Parathyroid adenoma (tissue), 2 donors: ENCODE results near the gene GPR180.

Experiments used
- H2AFZ ChIP-seq: fragments of 300-600 bp; sonication (generic); one replicate; pipeline ENCODE4 v1.7.0; 2017; ENCODE audit warnings: antibody characterized with exemption, mild to moderate bottlenecking
- H3K27ac ChIP-seq: fragments of 300-600 bp; sonication (generic); one replicate; pipeline ENCODE4 v1.7.0; 2017
- H3K27me3 ChIP-seq: fragments of 300-600 bp; sonication (generic); one replicate; pipeline ENCODE4 v1.7.0; 2017; ENCODE audit warnings: low read length; ENCODE audit not compliant: control insufficient read depth, insufficient read depth
- H3K36me3 ChIP-seq: fragments of 300-600 bp; sonication (generic); one replicate; pipeline ENCODE4 v1.7.0; 2017; ENCODE audit warnings: low read length; ENCODE audit not compliant: control insufficient read depth, insufficient read depth
- H3K4me1 ChIP-seq: fragments of 300-600 bp; sonication (generic); one replicate; pipeline ENCODE4 v1.7.0; 2017; ENCODE audit warnings: control low read depth
- H3K4me2 ChIP-seq: fragments of 300-600 bp; sonication (generic); one replicate; pipeline ENCODE4 v1.7.0; 2017; ENCODE audit warnings: low read length
- H3K4me3 ChIP-seq: fragments of 300-600 bp; sonication (generic); one replicate; pipeline ENCODE4 v1.7.0; 2017; ENCODE audit warnings: low read depth, low read length
- H3K79me2 ChIP-seq: fragments of 300-600 bp; sonication (generic); one replicate; pipeline ENCODE4 v1.7.0; 2017; ENCODE audit warnings: control low read depth
- H3K9ac ChIP-seq: fragments of 300-600 bp; sonication (generic); one replicate; pipeline ENCODE4 v1.7.0; 2017; ENCODE audit warnings: mild to moderate bottlenecking
- H3K9me3 ChIP-seq: fragments of 300-600 bp; sonication (generic); one replicate; pipeline ENCODE4 v1.7.0; 2017; ENCODE audit warnings: low read length; ENCODE audit not compliant: control insufficient read depth
- TF ChIP-seq, protein P1 (sequence below): fragments of 300-600 bp; sonication (generic); IDR thresholded peaks from one replicate; pipeline ENCODE4 v1.7.0; 2017; ENCODE audit warnings: antibody characterized with exemption, mild to moderate bottlenecking
- donor health status: primary hyperparathyroidism.

GPR180 gene

DNA sequence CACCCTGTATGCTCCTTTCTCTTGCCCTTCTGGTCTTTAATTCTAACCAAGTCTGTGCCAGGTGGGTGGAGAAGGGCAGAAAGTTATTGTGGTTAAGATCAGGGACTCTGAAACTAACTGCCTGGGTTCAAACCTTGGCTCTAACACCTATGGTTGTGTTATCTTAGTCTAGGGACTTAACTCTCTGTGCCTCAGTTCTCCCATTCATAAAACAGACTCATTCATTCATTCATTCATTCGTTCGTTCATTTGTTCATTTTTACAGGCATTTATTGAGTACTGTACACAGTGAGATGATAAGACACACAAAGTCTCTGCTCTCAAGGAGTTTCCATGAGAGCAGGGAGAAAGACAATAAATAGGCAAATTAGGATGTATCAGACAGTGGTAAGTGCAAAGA is 80.6 kb downstream of the GPR180 start:
- Histone ChIP-seq H3K4me1 (no peaks in the 10 kb centered on the region), H3K27ac (no peak overlapping the region), H3K27me3 (no peaks in the 10 kb centered on the region), H2AFZ (no peak overlapping the region), H3K9ac (no peak overlapping the region), H3K4me2 (no peak overlapping the region), H3K36me3 (no peaks in the 10 kb centered on the region), H3K9me3 (no peaks in the 10 kb centered on the region), H3K79me2 (no peaks in the 10 kb centered on the region), H3K4me3 (no peak overlapping the region)
- TF ChIP-seq, protein P1, sequence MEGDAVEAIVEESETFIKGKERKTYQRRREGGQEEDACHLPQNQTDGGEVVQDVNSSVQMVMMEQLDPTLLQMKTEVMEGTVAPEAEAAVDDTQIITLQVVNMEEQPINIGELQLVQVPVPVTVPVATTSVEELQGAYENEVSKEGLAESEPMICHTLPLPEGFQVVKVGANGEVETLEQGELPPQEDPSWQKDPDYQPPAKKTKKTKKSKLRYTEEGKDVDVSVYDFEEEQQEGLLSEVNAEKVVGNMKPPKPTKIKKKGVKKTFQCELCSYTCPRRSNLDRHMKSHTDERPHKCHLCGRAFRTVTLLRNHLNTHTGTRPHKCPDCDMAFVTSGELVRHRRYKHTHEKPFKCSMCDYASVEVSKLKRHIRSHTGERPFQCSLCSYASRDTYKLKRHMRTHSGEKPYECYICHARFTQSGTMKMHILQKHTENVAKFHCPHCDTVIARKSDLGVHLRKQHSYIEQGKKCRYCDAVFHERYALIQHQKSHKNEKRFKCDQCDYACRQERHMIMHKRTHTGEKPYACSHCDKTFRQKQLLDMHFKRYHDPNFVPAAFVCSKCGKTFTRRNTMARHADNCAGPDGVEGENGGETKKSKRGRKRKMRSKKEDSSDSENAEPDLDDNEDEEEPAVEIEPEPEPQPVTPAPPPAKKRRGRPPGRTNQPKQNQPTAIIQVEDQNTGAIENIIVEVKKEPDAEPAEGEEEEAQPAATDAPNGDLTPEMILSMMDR = no peak

DNA sequence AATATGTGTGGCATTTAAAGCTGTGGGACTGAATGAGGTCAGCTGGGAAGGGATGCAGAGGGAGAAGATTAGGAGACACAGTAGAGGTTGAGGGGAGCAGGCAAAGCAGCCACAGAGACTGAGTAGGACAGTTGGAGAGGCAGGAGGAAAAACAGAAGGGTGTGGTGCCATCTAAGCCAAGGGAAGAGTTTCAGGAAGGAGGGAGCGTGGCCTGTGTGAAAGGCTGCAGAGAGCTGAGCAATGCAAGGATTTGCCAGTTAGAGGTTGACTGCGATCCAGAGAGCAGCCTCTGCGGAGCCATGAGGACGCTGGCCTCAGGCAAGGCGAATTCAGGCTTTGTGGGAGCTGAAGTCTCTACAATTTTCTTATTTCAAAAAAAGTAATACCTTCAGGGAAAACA is 81.8 kb downstream of the GPR180 start:
- no peak overlapping the region for H3K4me2 ChIP-seq
- no peak overlapping the region for H3K27ac ChIP-seq
- no peak overlapping the region for H2AFZ ChIP-seq
- no peak overlapping the region for H3K9ac ChIP-seq
- H3K4me3 ChIP-seq = no peak overlapping the region
- H3K9me3 ChIP-seq = no peaks in the 10 kb centered on the region
- TF ChIP-seq, protein P1 = no peak
- H3K79me2 ChIP-seq = no peaks in the 10 kb centered on the region
- H3K4me1 ChIP-seq = no peaks in the 10 kb centered on the region
- H3K27me3 ChIP-seq = no peaks in the 10 kb centered on the region
- H3K36me3 ChIP-seq = no peaks in the 10 kb centered on the region
